Measurements from ENCODE around the gene KIAA1671. TPM values are rescaled to one million over a fixed set of nuclear protein-coding genes. Genes with fewer than 3 reads are reported as not detected.

Gene KIAA1671
- total RNA-seq, 1 donor from 2014 or later: 62.1 TPM

DNA sequence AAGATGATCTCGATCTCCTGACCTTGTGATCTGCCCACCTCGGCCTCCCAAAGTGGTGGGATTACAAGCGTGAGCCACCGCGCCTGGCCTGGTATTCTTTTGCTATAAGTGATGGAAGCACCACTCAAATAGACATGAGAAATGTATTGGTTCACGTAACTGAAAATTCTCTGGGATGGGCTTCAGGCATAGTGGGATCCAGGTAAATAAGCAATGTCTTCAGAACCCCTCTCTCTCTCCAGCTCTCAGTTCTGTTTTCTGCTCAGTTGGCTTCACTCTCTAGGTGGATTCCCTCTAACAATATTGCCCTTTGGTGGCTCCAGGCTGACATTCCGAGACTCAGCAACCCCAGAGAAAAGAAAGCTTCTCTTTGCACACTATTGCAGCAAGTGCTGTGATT is 5.1 kb upstream of the KIAA1671 start:
- DNase-seq (ENCODE audit: low spot score, unreplicated experiment): no peak
- no peak overlapping the region for H3K4me3 Mint-ChIP-seq (ENCODE audit: low read depth)
- TF ChIP-seq, protein P1, sequence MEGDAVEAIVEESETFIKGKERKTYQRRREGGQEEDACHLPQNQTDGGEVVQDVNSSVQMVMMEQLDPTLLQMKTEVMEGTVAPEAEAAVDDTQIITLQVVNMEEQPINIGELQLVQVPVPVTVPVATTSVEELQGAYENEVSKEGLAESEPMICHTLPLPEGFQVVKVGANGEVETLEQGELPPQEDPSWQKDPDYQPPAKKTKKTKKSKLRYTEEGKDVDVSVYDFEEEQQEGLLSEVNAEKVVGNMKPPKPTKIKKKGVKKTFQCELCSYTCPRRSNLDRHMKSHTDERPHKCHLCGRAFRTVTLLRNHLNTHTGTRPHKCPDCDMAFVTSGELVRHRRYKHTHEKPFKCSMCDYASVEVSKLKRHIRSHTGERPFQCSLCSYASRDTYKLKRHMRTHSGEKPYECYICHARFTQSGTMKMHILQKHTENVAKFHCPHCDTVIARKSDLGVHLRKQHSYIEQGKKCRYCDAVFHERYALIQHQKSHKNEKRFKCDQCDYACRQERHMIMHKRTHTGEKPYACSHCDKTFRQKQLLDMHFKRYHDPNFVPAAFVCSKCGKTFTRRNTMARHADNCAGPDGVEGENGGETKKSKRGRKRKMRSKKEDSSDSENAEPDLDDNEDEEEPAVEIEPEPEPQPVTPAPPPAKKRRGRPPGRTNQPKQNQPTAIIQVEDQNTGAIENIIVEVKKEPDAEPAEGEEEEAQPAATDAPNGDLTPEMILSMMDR (IDR thresholded peaks at IDR 0.05; ENCODE audit: unreplicated experiment): no peak

DNA sequence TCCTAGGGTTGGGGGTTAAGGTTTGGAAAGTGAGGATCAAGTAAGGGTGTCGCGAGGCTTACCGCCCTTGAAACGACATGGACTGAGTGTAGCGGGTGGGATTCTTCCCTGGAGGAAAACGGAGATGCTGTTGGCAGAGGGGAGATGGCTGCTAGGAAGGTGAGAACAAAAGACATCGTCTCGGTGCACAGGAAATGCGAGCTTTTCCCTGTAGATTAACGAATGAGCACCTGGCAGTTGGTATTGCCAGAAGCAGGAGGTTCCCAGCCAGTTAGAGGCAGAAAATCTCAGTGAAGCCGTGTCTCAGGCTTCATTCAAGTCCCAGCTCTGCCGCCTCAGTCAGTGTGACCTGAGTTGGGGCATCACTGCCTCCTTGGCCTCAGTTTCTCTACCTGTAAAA is 4.6 kb upstream of the KIAA1671 start:
- peak overlapping the region; percentile 38 for H3K27ac Mint-ChIP-seq
- TF ChIP-seq, protein P1 (IDR thresholded peaks at IDR 0.05; ENCODE audit: unreplicated experiment): no peak

More for the DNA sequence above, 5.1 kb upstream of the KIAA1671 start:
- H3K9me3 Mint-ChIP-seq (ENCODE audit: low read depth): peaks cover 4% of the 10 kb centered on the region
- H3K36me3 Mint-ChIP-seq (ENCODE audit: insufficient read depth): no peaks in the 10 kb centered on the region
- peaks cover 28% of the 10 kb centered on the region for H3K4me1 Mint-ChIP-seq (ENCODE audit: low read depth)
- H3K27me3 Mint-ChIP-seq: no peaks in the 10 kb centered on the region
- no peak overlapping the region for H3K27ac Mint-ChIP-seq

DNA sequence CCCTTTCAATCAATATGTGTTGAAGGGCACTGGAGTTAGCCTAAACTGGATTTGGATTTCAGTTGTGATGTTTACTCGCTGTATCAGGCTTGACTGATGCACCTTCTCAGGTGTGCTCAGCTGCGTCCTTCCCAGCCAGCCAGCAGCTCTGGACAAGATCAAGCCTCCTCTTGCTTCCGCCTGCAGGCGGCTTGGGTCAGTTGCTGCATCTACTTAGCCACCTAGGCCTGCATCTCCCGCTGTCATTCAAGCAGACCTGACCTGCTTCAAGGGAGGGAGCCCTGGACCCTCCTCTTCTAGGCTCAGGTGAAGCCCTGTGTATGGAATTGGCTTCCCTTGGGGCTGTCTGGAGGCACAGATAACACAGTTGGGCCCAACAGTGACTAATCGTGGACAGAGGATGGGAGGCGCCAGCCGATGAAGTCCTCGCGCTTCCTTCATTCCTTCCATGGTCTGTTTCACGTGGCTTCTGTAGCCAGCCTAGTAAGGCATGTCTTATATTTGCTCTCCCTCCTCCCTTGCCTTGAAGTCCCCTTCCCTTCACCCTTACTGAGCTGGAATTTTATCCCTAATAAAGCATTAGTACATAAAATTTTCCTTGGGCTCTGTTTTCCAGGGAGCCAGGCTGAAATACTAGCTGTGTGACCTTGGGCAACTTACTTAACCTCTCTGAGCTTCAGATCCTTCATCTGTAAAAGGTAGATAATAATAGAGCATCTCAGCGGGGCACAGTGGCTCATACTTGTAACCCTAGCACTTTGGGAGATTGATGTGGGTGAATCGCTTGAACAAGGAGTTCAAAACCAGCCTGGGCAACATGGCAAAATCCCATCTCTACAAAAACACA is 3.9 kb upstream of the KIAA1671 start:
- Mint-ChIP-seq H3K36me3 (ENCODE audit: insufficient read depth) (no peaks in the 10 kb centered on the region), H3K27me3 (no peaks in the 10 kb centered on the region), H3K9me3 (ENCODE audit: low read depth) (peaks cover 4% of the 10 kb centered on the region), H3K4me1 (ENCODE audit: low read depth) (peaks cover 28% of the 10 kb centered on the region), H3K4me3 (ENCODE audit: low read depth) (no peak overlapping the region), H3K27ac (peak overlapping the region; percentile 33)
- no peak for DNase-seq (ENCODE audit: low spot score, unreplicated experiment)
- TF ChIP-seq, protein P1 (IDR thresholded peaks at IDR 0.05; ENCODE audit: unreplicated experiment): no peak

More for the DNA sequence above, 4.6 kb upstream of the KIAA1671 start:
- Mint-ChIP-seq H3K27me3 (no peaks in the 10 kb centered on the region), H3K36me3 (ENCODE audit: insufficient read depth) (no peaks in the 10 kb centered on the region), H3K4me1 (ENCODE audit: low read depth) (peaks cover 27% of the 10 kb centered on the region), H3K9me3 (ENCODE audit: low read depth) (peaks cover 4% of the 10 kb centered on the region), H3K4me3 (ENCODE audit: low read depth) (no peak overlapping the region)
- no peak for DNase-seq (ENCODE audit: low spot score, unreplicated experiment)

DNA sequence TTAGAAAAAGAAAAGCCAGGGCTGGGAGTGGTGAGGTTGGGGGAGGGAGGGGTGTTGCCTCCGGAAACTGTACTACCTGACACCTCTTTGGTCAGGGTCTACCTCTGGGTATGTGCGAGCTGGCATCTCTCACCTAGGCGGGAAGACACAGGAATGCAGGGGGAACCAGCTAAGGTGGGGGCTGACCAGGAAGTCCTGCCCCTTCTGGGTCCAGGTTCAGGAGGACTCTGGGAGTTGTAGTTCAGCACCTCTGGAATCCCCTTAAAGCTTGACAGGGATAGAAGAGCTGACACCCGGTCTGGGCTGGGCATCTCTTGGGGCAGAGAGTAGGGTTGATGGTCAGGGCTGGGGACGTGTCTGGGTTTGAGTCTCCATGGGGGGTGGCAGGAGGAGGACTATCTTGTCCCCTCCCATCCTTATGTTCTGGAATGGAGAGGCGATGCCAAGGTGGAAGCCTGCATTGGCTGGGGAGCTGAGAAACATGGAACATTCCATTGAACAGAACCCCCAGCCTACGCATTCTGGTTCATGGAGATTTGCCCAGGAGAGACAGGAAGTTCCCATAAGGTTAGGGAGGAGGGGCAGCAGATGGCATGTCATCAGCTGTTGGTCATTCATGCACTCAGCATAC is 2.1 kb upstream of the KIAA1671 start:
- TF ChIP-seq, protein P1 (IDR thresholded peaks at IDR 0.05; ENCODE audit: unreplicated experiment): no peak
- Mint-ChIP-seq H3K27ac (peak overlapping the region; percentile 91), H3K36me3 (ENCODE audit: insufficient read depth) (peaks cover under 1% of the 10 kb centered on the region), H3K9me3 (ENCODE audit: low read depth) (no peaks in the 10 kb centered on the region), H3K4me1 (ENCODE audit: low read depth) (peaks cover 38% of the 10 kb centered on the region), H3K27me3 (no peaks in the 10 kb centered on the region), H3K4me3 (ENCODE audit: low read depth) (peak overlapping the region; percentile 58)
- DNase-seq (ENCODE audit: low spot score, unreplicated experiment): no peak

DNA sequence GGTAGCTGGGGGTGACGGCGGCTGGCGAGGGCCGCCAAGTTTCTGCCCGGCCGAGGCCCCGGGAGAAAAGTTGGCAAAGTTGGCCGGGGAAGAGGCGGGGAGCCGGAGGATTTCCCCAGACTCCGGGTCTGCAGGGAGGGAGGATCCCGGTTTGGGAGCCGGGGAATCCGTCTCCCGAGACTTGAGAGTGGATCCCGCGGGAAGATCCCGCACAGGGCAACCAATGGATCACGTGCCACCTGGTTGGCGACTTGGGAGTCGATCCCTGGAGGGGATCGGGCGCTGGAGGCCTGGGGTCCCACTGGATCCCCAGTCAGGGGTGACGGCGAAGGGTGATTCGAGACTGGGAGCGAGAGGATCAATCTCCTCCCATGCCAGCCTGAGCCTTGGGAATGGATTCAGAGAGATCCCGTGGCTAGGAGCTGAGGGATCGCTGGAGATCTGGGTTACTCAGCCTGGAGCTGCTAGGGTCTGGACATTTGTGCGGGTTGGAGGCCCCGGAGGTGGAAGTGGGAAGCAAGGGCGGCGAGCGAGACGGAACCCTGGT is 394 bp downstream of the KIAA1671 start:
- H3K36me3 Mint-ChIP-seq (ENCODE audit: insufficient read depth): peaks cover 2% of the 10 kb centered on the region
- peaks cover 31% of the 10 kb centered on the region for H3K4me1 Mint-ChIP-seq (ENCODE audit: low read depth)
- H3K9me3 Mint-ChIP-seq (ENCODE audit: low read depth): no peaks in the 10 kb centered on the region

More for the DNA sequence above, 394 bp downstream of the KIAA1671 start:
- peak; percentile 36 for DNase-seq (ENCODE audit: low spot score, unreplicated experiment)
- Mint-ChIP-seq H3K4me3 (ENCODE audit: low read depth) (peak overlapping the region; percentile 94), H3K27ac (peak overlapping the region; percentile 99), H3K27me3 (no peaks in the 10 kb centered on the region)
- TF ChIP-seq, protein P1 (IDR thresholded peaks at IDR 0.05; ENCODE audit: unreplicated experiment): no peak
